Liver (tissue), 9 donors: ENCODE data around the gene MAML3. TPM values are rescaled to one million over a fixed set of nuclear protein-coding genes. Genes with fewer than 3 reads are reported as not detected.

ENCODE experiments used
- DNase-seq: peaks from one replicate; pipeline ENCODE4 v3.0.0-alpha.2; 2017; ENCODE audit warnings: low spot score
- H3K27ac ChIP-seq, 2 donors: one replicate each; pipeline ENCODE4 v1.7.0; 2013; ENCODE audit warnings: inconsistent platforms in 2 of 2, low read length in 2 of 2, control low read depth in 1 of 2, low read depth in 1 of 2, mild to moderate bottlenecking in 1 of 2
- H3K27me3 ChIP-seq, 4 donors: one replicate each; pipeline versions ENCODE4 v1.6.1 to v1.7.0; 2013; ENCODE audit warnings: low read length in 3 of 4, inconsistent platforms in 1 of 4, mild to moderate bottlenecking in 1 of 4, moderate library complexity in 1 of 4; ENCODE audit not compliant: control insufficient read depth in 4 of 4, insufficient read depth in 4 of 4
- H3K36me3 ChIP-seq, 4 donors: one replicate each; pipeline versions ENCODE4 v1.6.1 to v1.7.0; 2013; ENCODE audit warnings: low read length in 3 of 4, mild to moderate bottlenecking in 3 of 4, low read depth in 1 of 4, moderate library complexity in 1 of 4; ENCODE audit not compliant: control insufficient read depth in 4 of 4, insufficient read depth in 3 of 4
- H3K4me1 ChIP-seq, 4 donors: one replicate each; pipeline versions ENCODE4 v1.6.1 to v1.7.0; 2013; ENCODE audit warnings: low read length in 3 of 4, mild to moderate bottlenecking in 3 of 4, moderate library complexity in 1 of 4; ENCODE audit not compliant: control insufficient read depth in 4 of 4, insufficient read depth in 4 of 4
- H3K4me3 ChIP-seq, 3 donors: one replicate each; pipeline versions ENCODE4 v1.6.1 to v1.7.0; 2013; ENCODE audit warnings: low read length in 3 of 3, control low read depth in 1 of 3, low read depth in 1 of 3, mild to moderate bottlenecking in 1 of 3
- H3K9ac ChIP-seq, 2 donors: one replicate each; pipeline ENCODE4 v1.7.0; 2013; ENCODE audit warnings: low read length in 2 of 2, mild to moderate bottlenecking in 2 of 2, moderate library complexity in 2 of 2, control low read depth in 1 of 2, low read depth in 1 of 2
- H3K9me3 ChIP-seq, 4 donors: one replicate each; pipeline versions ENCODE4 v1.6.1 to v1.7.0; 2013; ENCODE audit warnings: low read length in 3 of 4; ENCODE audit not compliant: control insufficient read depth in 4 of 4
- EGR1 ChIP-seq, 2 donors: IDR thresholded peaks; 2 replicates each; pipeline ENCODE4 v1.6.1; 2016 to 2018; ENCODE audit warnings: antibody characterized with exemption in 2 of 2, low read depth in 2 of 2
- FOXA1 ChIP-seq: IDR thresholded peaks from 2 replicates; pipeline ENCODE4 v1.6.1; 2016; ENCODE audit warnings: antibody characterized with exemption
- FOXA2 ChIP-seq: IDR thresholded peaks from 2 replicates; pipeline ENCODE4 v1.6.1; 2016; ENCODE audit warnings: antibody characterized with exemption
- GABPA ChIP-seq, 2 donors: IDR thresholded peaks in 1 of 2; conservative IDR thresholded peaks in 1 of 2; 2 replicates each; pipeline ENCODE4 v1.6.1; 2016; ENCODE audit warnings: antibody characterized with exemption in 2 of 2, mild to moderate bottlenecking in 1 of 2, moderate library complexity in 1 of 2
- HNF4A ChIP-seq, 2 donors: conservative IDR thresholded peaks; 2 replicates each; pipeline ENCODE4 v1.6.1; 2016; ENCODE audit warnings: antibody characterized with exemption in 2 of 2, mild to moderate bottlenecking in 2 of 2
- HNF4G ChIP-seq: IDR thresholded peaks from 2 replicates; pipeline ENCODE4 v1.6.1; 2016; ENCODE audit warnings: antibody characterized with exemption
- JUND ChIP-seq, 2 donors: IDR thresholded peaks; 2 replicates each; pipeline ENCODE4 v1.6.1; 2016; ENCODE audit warnings: antibody characterized with exemption in 2 of 2
- NR2F2 ChIP-seq: IDR thresholded peaks from 2 replicates; pipeline ENCODE4 v1.6.1; 2016; ENCODE audit warnings: antibody characterized with exemption
- RAD21 ChIP-seq, 2 donors: IDR thresholded peaks; 2 replicates each; pipeline ENCODE4 v1.6.1; 2016; ENCODE audit warnings: antibody characterized with exemption in 2 of 2, mild to moderate bottlenecking in 2 of 2
- RXRA ChIP-seq, 2 donors: IDR thresholded peaks; 2 replicates each; pipeline ENCODE4 v1.6.1; 2017 to 2018; ENCODE audit warnings: antibody characterized with exemption in 2 of 2, mild to moderate bottlenecking in 1 of 2
- SP1 ChIP-seq: IDR thresholded peaks from 2 replicates; pipeline ENCODE4 v1.6.1; 2018; ENCODE audit warnings: antibody characterized with exemption, mild to moderate bottlenecking
- TAF1 ChIP-seq: conservative IDR thresholded peaks from 2 replicates; pipeline ENCODE4 v1.6.1; 2016; ENCODE audit warnings: antibody characterized with exemption, mild to moderate bottlenecking
- YY1 ChIP-seq: IDR thresholded peaks from 2 replicates; pipeline ENCODE4 v1.6.1; 2016; ENCODE audit warnings: antibody characterized with exemption, mild to moderate bottlenecking
- WGBS: extraction: QIAGEN DNeasy Blood & Tissue Kit; methylation state at CpG from one replicate; pipeline ENCODE4 v1.1.7; 2013; 5-methylcytosine and 5-hydroxymethylcytosine counted together
- polyA plus RNA-seq, 2 donors: library from polyadenylated mRNA; stranded (reverse) in 1 of 2; unstranded in 1 of 2; fragments of 200-250 nt in 1 of 2; fragments of >200 nt in 1 of 2; fragmentation: Nextera tagmentation in 1 of 2; extraction: Ambion mirVana in 1 of 2; gene quantifications; one replicate each; pipeline versions ENCODE4 v1.2.1 to v1.2.3, GENCODE V29; 2013 to 2015
- total RNA-seq, 2 donors: library from RNA; depleted of rRNA; stranded (reverse); fragments of >200 nt; gene quantifications; one replicate each; pipeline ENCODE4 v1.2.3, GENCODE V29; 2014
- TF ChIP-seq, protein P1 (sequence below): IDR thresholded peaks from 2 replicates; pipeline ENCODE4 v1.6.1; 2016; ENCODE audit warnings: antibody characterized with exemption
- TF ChIP-seq, protein P2 (sequence below): IDR thresholded peaks from 2 replicates; pipeline ENCODE4 v1.6.1; 2016; ENCODE audit warnings: antibody characterized with exemption, mild to moderate bottlenecking
- TF ChIP-seq, protein P3 (sequence below): IDR thresholded peaks from 2 replicates; pipeline ENCODE4 v1.6.1; 2016; ENCODE audit warnings: antibody characterized with exemption
- TF ChIP-seq, protein P4 (sequence below): IDR thresholded peaks from 2 replicates; pipeline ENCODE4 v1.6.1; 2016; ENCODE audit warnings: antibody characterized with exemption
- TF ChIP-seq, protein P5 (sequence below): fragments of 150-350 bp; IDR thresholded peaks from 2 replicates; pipeline ENCODE4 v1.5.1; 2017; ENCODE audit warnings: improper control_type of control experiment, low read depth, low read length; ENCODE audit not compliant: missing input control
- donor health status: healthy.
- donor health status: healthy.
- donor health status: healthy.
- donor health status: healthy.
- donor health status: healthy.

Gene MAML3
- total and polyA plus RNA-seq, 4 donors = 1.3 to 4.3 (median 2.7) TPM

DNA sequence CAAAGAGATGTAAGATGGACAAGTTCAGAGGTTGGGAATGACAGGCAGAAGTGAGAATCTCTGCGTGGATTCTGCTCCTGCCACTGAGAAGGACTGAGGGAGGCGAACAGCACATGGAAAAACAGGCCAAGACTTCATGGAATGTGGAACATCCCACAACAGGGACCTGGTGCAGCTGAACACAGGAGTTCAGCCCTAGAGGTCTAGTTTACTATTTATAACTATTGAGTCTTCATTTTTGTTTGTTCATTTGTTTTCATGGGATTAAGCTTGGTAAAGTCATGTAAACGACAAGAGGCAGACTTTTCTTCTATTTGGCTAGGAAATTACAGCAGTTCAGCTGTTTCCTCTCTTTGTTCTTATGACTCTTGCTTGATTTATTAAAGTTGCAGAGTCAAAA lies 234.5 kb downstream of the MAML3 start:
- no peaks in the 10 kb centered on the region for H3K36me3 ChIP-seq
- H3K27ac ChIP-seq = peak overlapping the region in 1 of 2 donors; percentile 27
- H3K4me3 ChIP-seq = no peak overlapping the region
- TF ChIP-seq NR2F2 = peak; percentile 66
- no peak for TF ChIP-seq GABPA (IDR thresholded peaks at IDR 0.05 in 1 of 2, conservative IDR thresholded peaks at IDR 0.05 in 1 of 2)
- TF ChIP-seq RXRA (IDR thresholded peaks at IDR 0.05) = peak in 1 of 2 donors; percentile 10
- peak in 1 of 2 donors; percentile 19 for TF ChIP-seq RAD21 (IDR thresholded peaks at IDR 0.05)
- TF ChIP-seq, protein P1, sequence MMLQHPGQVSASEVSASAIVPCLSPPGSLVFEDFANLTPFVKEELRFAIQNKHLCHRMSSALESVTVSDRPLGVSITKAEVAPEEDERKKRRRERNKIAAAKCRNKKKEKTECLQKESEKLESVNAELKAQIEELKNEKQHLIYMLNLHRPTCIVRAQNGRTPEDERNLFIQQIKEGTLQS = no peak
- no peak overlapping the region for H3K9ac ChIP-seq
- no peak for DNase-seq
- H3K4me1 ChIP-seq = peaks cover 12 to 55% (median 42%) of the 10 kb centered on the region in 4 donors
- H3K9me3 ChIP-seq = no peaks in the 10 kb centered on the region
- H3K27me3 ChIP-seq = no peaks in the 10 kb centered on the region
- WGBS = 54% methylated on average over 3 of the region's 3 CpGs

DNA sequence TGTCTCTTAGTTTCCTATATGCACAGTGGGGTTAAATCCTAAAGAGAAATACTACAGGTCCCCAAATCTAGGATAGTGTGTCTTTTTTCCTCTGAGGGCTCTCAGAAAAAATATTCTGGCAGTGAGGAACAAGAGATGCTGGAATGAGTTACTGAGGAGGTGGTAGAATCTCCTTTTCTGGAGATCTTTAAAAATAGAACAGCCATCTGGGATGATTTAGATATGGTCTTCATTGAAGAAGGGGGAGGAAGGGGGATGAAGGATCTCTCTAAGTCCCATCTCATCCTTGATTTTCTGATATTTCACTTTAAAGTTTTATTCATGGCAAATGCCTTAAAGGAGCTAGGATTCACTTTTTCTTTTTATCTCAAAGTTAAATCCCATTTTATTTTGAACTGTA lies 235.0 kb downstream of the MAML3 start:
- Histone ChIP-seq H3K4me3 (no peak overlapping the region), H3K9me3 (no peaks in the 10 kb centered on the region), H3K36me3 (no peaks in the 10 kb centered on the region), H3K9ac (no peak overlapping the region), H3K27me3 (no peaks in the 10 kb centered on the region), H3K27ac (peak overlapping the region in 1 of 2 donors; percentile 27), H3K4me1 (peaks cover 12 to 56% (median 44%) of the 10 kb centered on the region in 4 donors)
- no peak for DNase-seq
- no peak for TF ChIP-seq HNF4G

DNA sequence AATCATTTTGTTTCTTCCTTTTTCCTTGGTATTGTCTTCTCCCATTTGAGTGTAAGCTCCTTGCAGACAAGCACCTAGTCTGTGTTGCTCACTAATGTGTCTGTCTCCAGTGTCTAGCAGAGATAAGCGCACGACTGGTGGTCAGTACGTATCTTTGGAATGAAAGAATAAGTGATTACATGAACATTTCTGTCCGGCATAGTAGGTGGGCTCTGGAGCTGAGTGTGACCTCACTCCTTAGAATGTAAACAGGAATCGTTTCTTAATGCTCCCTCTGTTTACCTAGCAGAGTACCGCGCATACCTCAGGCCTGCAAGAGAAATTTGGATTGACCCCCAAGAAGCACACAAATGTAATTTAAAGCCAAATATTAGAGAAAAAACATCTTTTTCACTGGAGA lies 235.4 kb downstream of the MAML3 start:
- Histone ChIP-seq H3K36me3 (no peaks in the 10 kb centered on the region), H3K27me3 (no peaks in the 10 kb centered on the region), H3K9ac (no peak overlapping the region), H3K4me1 (peaks cover 12 to 54% (median 44%) of the 10 kb centered on the region in 4 donors), H3K4me3 (no peak overlapping the region), H3K9me3 (no peaks in the 10 kb centered on the region), H3K27ac (no peak overlapping the region)
- 88% methylated on average over 7 of the region's 7 CpGs for WGBS
- no peak for TF ChIP-seq HNF4A (conservative IDR thresholded peaks at IDR 0.05)
- TF ChIP-seq, protein P1 = no peak
- TF ChIP-seq, protein P2, sequence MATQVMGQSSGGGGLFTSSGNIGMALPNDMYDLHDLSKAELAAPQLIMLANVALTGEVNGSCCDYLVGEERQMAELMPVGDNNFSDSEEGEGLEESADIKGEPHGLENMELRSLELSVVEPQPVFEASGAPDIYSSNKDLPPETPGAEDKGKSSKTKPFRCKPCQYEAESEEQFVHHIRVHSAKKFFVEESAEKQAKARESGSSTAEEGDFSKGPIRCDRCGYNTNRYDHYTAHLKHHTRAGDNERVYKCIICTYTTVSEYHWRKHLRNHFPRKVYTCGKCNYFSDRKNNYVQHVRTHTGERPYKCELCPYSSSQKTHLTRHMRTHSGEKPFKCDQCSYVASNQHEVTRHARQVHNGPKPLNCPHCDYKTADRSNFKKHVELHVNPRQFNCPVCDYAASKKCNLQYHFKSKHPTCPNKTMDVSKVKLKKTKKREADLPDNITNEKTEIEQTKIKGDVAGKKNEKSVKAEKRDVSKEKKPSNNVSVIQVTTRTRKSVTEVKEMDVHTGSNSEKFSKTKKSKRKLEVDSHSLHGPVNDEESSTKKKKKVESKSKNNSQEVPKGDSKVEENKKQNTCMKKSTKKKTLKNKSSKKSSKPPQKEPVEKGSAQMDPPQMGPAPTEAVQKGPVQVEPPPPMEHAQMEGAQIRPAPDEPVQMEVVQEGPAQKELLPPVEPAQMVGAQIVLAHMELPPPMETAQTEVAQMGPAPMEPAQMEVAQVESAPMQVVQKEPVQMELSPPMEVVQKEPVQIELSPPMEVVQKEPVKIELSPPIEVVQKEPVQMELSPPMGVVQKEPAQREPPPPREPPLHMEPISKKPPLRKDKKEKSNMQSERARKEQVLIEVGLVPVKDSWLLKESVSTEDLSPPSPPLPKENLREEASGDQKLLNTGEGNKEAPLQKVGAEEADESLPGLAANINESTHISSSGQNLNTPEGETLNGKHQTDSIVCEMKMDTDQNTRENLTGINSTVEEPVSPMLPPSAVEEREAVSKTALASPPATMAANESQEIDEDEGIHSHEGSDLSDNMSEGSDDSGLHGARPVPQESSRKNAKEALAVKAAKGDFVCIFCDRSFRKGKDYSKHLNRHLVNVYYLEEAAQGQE = no peak
- no peak for TF ChIP-seq SP1
- TF ChIP-seq FOXA2 = no peak
- no peak for TF ChIP-seq HNF4G
- TF ChIP-seq, protein P3, sequence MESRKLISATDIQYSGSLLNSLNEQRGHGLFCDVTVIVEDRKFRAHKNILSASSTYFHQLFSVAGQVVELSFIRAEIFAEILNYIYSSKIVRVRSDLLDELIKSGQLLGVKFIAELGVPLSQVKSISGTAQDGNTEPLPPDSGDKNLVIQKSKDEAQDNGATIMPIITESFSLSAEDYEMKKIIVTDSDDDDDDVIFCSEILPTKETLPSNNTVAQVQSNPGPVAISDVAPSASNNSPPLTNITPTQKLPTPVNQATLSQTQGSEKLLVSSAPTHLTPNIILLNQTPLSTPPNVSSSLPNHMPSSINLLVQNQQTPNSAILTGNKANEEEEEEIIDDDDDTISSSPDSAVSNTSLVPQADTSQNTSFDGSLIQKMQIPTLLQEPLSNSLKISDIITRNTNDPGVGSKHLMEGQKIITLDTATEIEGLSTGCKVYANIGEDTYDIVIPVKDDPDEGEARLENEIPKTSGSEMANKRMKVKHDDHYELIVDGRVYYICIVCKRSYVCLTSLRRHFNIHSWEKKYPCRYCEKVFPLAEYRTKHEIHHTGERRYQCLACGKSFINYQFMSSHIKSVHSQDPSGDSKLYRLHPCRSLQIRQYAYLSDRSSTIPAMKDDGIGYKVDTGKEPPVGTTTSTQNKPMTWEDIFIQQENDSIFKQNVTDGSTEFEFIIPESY = no peak
- TF ChIP-seq, protein P4, sequence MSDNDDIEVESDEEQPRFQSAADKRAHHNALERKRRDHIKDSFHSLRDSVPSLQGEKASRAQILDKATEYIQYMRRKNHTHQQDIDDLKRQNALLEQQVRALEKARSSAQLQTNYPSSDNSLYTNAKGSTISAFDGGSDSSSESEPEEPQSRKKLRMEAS = no peak
- TF ChIP-seq RAD21 (IDR thresholded peaks at IDR 0.05) = no peak
- TF ChIP-seq YY1 = no peak
- TF ChIP-seq, protein P5, sequence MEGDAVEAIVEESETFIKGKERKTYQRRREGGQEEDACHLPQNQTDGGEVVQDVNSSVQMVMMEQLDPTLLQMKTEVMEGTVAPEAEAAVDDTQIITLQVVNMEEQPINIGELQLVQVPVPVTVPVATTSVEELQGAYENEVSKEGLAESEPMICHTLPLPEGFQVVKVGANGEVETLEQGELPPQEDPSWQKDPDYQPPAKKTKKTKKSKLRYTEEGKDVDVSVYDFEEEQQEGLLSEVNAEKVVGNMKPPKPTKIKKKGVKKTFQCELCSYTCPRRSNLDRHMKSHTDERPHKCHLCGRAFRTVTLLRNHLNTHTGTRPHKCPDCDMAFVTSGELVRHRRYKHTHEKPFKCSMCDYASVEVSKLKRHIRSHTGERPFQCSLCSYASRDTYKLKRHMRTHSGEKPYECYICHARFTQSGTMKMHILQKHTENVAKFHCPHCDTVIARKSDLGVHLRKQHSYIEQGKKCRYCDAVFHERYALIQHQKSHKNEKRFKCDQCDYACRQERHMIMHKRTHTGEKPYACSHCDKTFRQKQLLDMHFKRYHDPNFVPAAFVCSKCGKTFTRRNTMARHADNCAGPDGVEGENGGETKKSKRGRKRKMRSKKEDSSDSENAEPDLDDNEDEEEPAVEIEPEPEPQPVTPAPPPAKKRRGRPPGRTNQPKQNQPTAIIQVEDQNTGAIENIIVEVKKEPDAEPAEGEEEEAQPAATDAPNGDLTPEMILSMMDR = no peak
- TF ChIP-seq EGR1 (IDR thresholded peaks at IDR 0.05; ENCODE audit: low read depth in 2 of 2) = no peak
- TF ChIP-seq GABPA (IDR thresholded peaks at IDR 0.05 in 1 of 2, conservative IDR thresholded peaks at IDR 0.05 in 1 of 2) = no peak
- TF ChIP-seq RXRA (IDR thresholded peaks at IDR 0.05) = no peak
- no peak for TF ChIP-seq TAF1
- TF ChIP-seq NR2F2 = no peak
- TF ChIP-seq FOXA1 = no peak
- no peak for TF ChIP-seq JUND (IDR thresholded peaks at IDR 0.05)
- no peak for DNase-seq
